Uterus (tissue), 4 donors: ENCODE measurements around the gene GGPS1. TPM values are rescaled to one million over a fixed set of nuclear protein-coding genes. Genes with fewer than 3 reads are reported as not detected.
"Not testable (repeated sequence)": the region's sequence is repeated elsewhere in the genome, so short reads cannot be mapped to it uniquely, and the experiment has no call there.

Experiments used
- DNase-seq, 2 donors: peaks; one replicate each; pipeline ENCODE4 v3.0.0-alpha.2; 2019 to 2020
- H3K27ac ChIP-seq, 2 donors: fragments of 200-600 bp; sonication (generic); 1 replicate in 1 of 2; 2 replicates in 1 of 2; pipeline ENCODE4 v1.5.1; 2016 to 2018
- H3K27me3 ChIP-seq, 2 donors: fragments of 200-600 bp; sonication (generic); one replicate each; pipeline ENCODE4 v1.5.1; 2018 to 2019; ENCODE audit warnings: control low read depth in 1 of 2
- H3K36me3 ChIP-seq, 2 donors: fragments of 200-600 bp; sonication (generic); one replicate each; pipeline ENCODE4 v1.5.1; 2019; ENCODE audit warnings: control low read depth in 1 of 2
- H3K4me1 ChIP-seq, 2 donors: fragments of 200-600 bp; sonication (generic); one replicate each; pipeline ENCODE4 v1.5.1; 2018 to 2019; ENCODE audit warnings: control low read depth in 1 of 2
- H3K4me3 ChIP-seq, 2 donors: fragments of 200-600 bp; sonication (generic); 1 replicate in 1 of 2; 2 replicates in 1 of 2; pipeline ENCODE4 v1.5.1; 2018 to 2019; ENCODE audit warnings: mild to moderate bottlenecking in 1 of 2
- H3K9me3 ChIP-seq, 2 donors: fragments of 200-600 bp; sonication (generic); one replicate each; pipeline ENCODE4 v1.5.1; 2019; ENCODE audit warnings: control low read depth in 1 of 2
- CTCF ChIP-seq, 4 experiments: fragments of 200-600 bp in 2 of 4; fragments of 450-650 bp in 2 of 4; sonication (generic) in 2 of 4; IDR thresholded peaks; one replicate each; pipeline ENCODE4 v1.5.1; 2016 to 2019; ENCODE audit warnings: antibody characterized with exemption in 4 of 4, mild to moderate bottlenecking in 2 of 4, moderate library complexity in 1 of 4
- POLR2A ChIP-seq, 2 donors: fragments of 450-650 bp; IDR thresholded peaks; one replicate each; pipeline ENCODE4 v1.6.1; 2016; ENCODE audit warnings: antibody characterized with exemption in 2 of 2, mild to moderate bottlenecking in 1 of 2, moderate library complexity in 1 of 2
- intact Hi-C: fragments of 100-400 bp; cut with DNase I; formaldehyde crosslinking; loops from one replicate; pipeline ENCODE4 v1.15.1; 2023; ENCODE audit warnings: low total_unique reads
- total RNA-seq, 4 donors: library from RNA; depleted of rRNA in 3 of 4; stranded (reverse); fragments of >200 nt in 3 of 4; gene quantifications; one replicate each; pipeline versions ENCODE4 v1.1.0 to v1.2.4, GENCODE V29; 2014 to 2023
- donor health status: DM: yes; HTN: yes; CAD: no.

GGPS1 gene
- total RNA-seq = 10 to 100 TPM in 3 of 4 donors, 1 to 10 TPM in 1; 10.0 to 40.2 (median 25.6) TPM

DNA sequence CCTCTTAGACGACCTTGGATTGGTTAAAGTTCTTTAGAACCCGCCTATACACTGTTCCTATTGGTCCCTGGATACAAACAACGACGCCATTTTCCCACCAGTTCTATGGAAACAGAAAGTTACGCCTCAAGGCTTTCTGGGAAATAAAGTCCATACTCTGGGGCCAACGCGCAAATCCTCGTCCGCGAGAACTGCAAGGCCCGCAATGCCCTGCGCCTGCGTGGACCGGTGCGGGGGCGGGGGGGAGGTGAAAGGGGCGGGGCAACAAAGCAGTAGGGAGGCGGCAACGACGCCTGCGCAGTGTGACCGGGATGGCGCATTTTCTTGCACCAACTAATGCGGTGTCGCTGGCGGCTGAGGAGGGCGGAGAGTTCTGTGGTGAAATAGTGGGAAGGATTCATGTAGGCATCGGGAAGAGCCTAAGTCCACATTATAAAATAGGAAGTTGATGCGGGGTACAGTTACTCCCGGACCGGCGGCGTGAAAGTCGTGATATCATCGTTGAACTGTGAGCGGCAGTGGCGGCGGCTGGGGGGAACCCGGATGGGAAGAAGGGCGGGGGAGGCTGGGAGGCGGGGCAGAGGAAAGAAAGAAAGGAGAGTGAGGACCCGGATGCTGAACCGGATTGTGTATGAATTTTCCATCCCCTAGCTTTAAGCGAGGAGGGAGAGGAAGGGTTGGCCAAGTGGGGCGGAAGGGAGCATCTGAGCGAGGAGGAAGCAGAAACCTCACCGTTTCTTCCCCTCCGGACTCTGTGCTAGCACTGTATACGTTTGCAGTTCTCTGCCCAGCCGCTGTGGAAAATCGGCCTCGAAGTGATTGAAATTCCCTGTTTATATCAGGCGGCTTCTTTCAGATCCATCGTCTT, at the start of gene GGPS1:
Gene GGPS1 (plus strand): TSS at position 300 of the 868 bp plus-strand sequence. CDS start 6,695 bp downstream, outside the sequence.
- intact Hi-C loops = no loop called here
- Histone ChIP-seq H3K9me3 (no peaks in the 10 kb centered on the region), H3K27me3 (no peaks in the 10 kb centered on the region), H3K4me3 (peak within 1 kb of the TSS; percentile 86 to 96), H3K36me3 (no peaks in the 10 kb centered on the region), H3K27ac (peak within 1 kb of the TSS; percentile 96 to 98), H3K4me1 (peaks cover 4 to 11% of the 10 kb centered on the region in 2 donors)
- peak; percentile 98 for DNase-seq
- TF ChIP-seq POLR2A (IDR thresholded peaks at IDR 0.05) = peak; percentile 91 to 94
- peak in 2 of 4 experiments; percentile 4 to 13 for TF ChIP-seq CTCF (IDR thresholded peaks at IDR 0.05)

DNA sequence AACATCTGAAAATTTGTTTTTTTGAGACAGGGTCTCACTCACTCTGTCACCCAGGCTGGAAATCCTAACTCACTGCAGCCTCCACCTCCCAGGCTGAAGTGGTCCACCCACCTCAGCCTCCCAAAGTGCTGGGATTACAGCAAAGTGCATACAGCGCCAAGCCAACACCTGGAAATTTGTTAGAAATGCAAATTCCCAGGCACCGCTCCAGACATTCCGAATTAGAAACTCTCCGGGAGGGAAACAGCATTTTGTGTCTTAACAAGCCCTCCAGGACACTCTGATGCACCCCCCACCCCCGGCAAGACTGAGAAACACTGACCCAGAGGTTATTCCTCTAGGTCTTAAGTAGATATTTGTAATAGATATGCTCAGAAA, 49.5 kb upstream of the GGPS1 start:
- intact Hi-C loops = no loop called here
- no peaks in the 10 kb centered on the region for H3K9me3 ChIP-seq
- TF ChIP-seq POLR2A (IDR thresholded peaks at IDR 0.05) (no peak), CTCF (IDR thresholded peaks at IDR 0.05) (no peak)
- DNase-seq = no peak
- H3K27me3 ChIP-seq = no peaks in the 10 kb centered on the region
- H3K36me3 ChIP-seq = no peaks in the 10 kb centered on the region
- H3K27ac ChIP-seq = no peak overlapping the region
- peaks cover 0 to 5% of the 10 kb centered on the region in 2 donors for H3K4me1 ChIP-seq
- H3K4me3 ChIP-seq = no peak overlapping the region

DNA sequence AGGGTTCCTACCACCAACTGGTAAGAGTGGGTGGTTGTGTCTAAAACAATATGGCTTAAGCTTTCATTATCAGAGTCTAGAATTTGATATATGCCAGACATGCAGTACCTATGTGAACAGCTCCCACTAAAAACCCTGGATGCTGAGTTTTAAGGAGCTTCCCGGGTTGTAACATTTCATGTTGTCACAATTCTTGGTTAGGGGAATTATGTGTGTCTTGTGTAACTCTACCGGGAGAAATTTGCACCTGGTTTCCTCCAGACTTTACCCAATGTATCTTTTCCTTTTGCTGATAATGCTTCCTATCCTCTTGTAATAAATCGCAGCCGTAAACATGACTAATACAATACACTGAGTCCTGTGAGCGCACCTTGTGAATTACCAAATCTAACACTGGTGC, 48.7 kb upstream of the GGPS1 start:
- Histone ChIP-seq H3K4me3 (no peak overlapping the region), H3K36me3 (no peaks in the 10 kb centered on the region), H3K4me1 (peaks cover 0 to 5% of the 10 kb centered on the region in 2 donors), H3K27me3 (no peaks in the 10 kb centered on the region), H3K27ac (no peak overlapping the region), H3K9me3 (no peaks in the 10 kb centered on the region)
- TF ChIP-seq POLR2A (IDR thresholded peaks at IDR 0.05) (no peak), CTCF (IDR thresholded peaks at IDR 0.05) (no peak)
- DNase-seq = no peak
- intact Hi-C loops = no loop called here

- Histone ChIP-seq H3K27me3 (no peaks in the 10 kb centered on the region), H3K36me3 (no peaks in the 10 kb centered on the region), H3K4me3 (no peak overlapping the region), H3K27ac (no peak overlapping the region), H3K4me1 (peaks cover 0 to 5% of the 10 kb centered on the region in 2 donors), H3K9me3 (no peaks in the 10 kb centered on the region)
- no peak for DNase-seq
- TF ChIP-seq POLR2A (IDR thresholded peaks at IDR 0.05) (no peak), CTCF (IDR thresholded peaks at IDR 0.05) (no peak)
- intact Hi-C loops = no loop called here
Measured at GRCh38 chr1:235280467-235280866, 47.9 kb upstream of the GGPS1 start.

- H3K9me3 ChIP-seq, H3K27me3 ChIP-seq, H3K4me3 ChIP-seq, H3K27ac ChIP-seq, intact Hi-C loops, DNase-seq, H3K36me3 ChIP-seq, H3K4me1 ChIP-seq: not testable (repeated sequence)
Measured at GRCh38 chr1:235283636-235284035, 44.7 kb upstream of the GGPS1 start.
